ENCODE results near the gene AP2A2.

The AP2A2 gene

GRCh38 chr11:987671-988070, 62.0 kb downstream of the AP2A2 start:
- no peak overlapping the region for H3K4me2 ChIP-seq (ENCODE audit: low read length, poor library complexity, severe bottlenecking)
- WGBS, result 99% methylated on average over 15 of the region's 15 CpGs
- H2AK5ac ChIP-seq (ENCODE audit: low read length, severe bottlenecking), result no peak overlapping the region

GRCh38 chr11:990101-990500, 64.4 kb downstream of the AP2A2 start:
- Histone ChIP-seq H3K4me1 (ENCODE audit: control insufficient read depth, insufficient read depth, low read depth, low read length) (peaks cover 1% of the 10 kb centered on the region), H4K8ac (ENCODE audit: low read length) (no peak overlapping the region), H2AK5ac (ENCODE audit: low read length, severe bottlenecking) (no peak overlapping the region), H3K18ac (ENCODE audit: low read depth in 1 of 2, low read length in 2 of 2) (no peak overlapping the region), H2BK15ac (ENCODE audit: low read depth, poor library complexity, severe bottlenecking) (no peak overlapping the region), H2BK5ac (ENCODE audit: low read depth, low read length, poor library complexity, severe bottlenecking) (no peak overlapping the region), H3K4ac (ENCODE audit: low read depth in 1 of 2, low read length in 2 of 2) (no peak overlapping the region), H2BK120ac (ENCODE audit: low read depth, low read length) (no peak overlapping the region), H3K27me3 (ENCODE audit: control insufficient read depth in 1 of 2, insufficient read depth in 1 of 2, low read length in 2 of 2) (no peaks in the 10 kb centered on the region), H3K79me1 (replicated peaks; ENCODE audit: low read length, poor library complexity, severe bottlenecking) (peaks cover 60% of the 10 kb centered on the region), H3K14ac (ENCODE audit: low read length in 2 of 2) (no peak overlapping the region), H3K9ac (ENCODE audit: low read length) (no peak overlapping the region), H3K23ac (ENCODE audit: low read length in 2 of 2) (no peak overlapping the region), H2AFZ (ENCODE audit: low read depth, low read length) (no peak overlapping the region), H3K27ac (ENCODE audit: low read length, poor library complexity, severe bottlenecking) (no peak overlapping the region), H2BK12ac (ENCODE audit: low read length in 2 of 2) (no peak overlapping the region), H3K36me3 (ENCODE audit: control insufficient read depth in 1 of 2, insufficient read depth in 2 of 2, low read depth in 1 of 2, low read length in 2 of 2) (peaks cover 80 to 97% of the 10 kb centered on the region in 2 experiments), H3K4me3 (ENCODE audit: insufficient read depth in 1 of 2, low read depth in 1 of 2, low read length in 2 of 2) (no peak overlapping the region), H4K91ac (ENCODE audit: low read length) (no peak overlapping the region), H3K4me2 (ENCODE audit: low read length, poor library complexity, severe bottlenecking) (no peak overlapping the region), H3K9me3 (ENCODE audit: control insufficient read depth, low read length) (no peaks in the 10 kb centered on the region)
- no peak for DNase-seq
- 94% methylated on average over 10 of the region's 10 CpGs for WGBS

More at GRCh38 chr11:987671-988070, 62.0 kb downstream of the AP2A2 start:
- Histone ChIP-seq H3K18ac (ENCODE audit: low read depth in 1 of 2, low read length in 2 of 2) (no peak overlapping the region), H3K27ac (ENCODE audit: low read length, poor library complexity, severe bottlenecking) (no peak overlapping the region), H3K79me1 (replicated peaks; ENCODE audit: low read length, poor library complexity, severe bottlenecking) (peaks cover 58% of the 10 kb centered on the region), H2BK120ac (ENCODE audit: low read depth, low read length) (no peak overlapping the region), H2BK12ac (ENCODE audit: low read length in 2 of 2) (no peak overlapping the region), H3K9me3 (ENCODE audit: control insufficient read depth, low read length) (no peaks in the 10 kb centered on the region), H2AFZ (ENCODE audit: low read depth, low read length) (no peak overlapping the region), H4K91ac (ENCODE audit: low read length) (no peak overlapping the region), H2BK5ac (ENCODE audit: low read depth, low read length, poor library complexity, severe bottlenecking) (no peak overlapping the region), H2BK15ac (ENCODE audit: low read depth, poor library complexity, severe bottlenecking) (no peak overlapping the region), H3K36me3 (ENCODE audit: control insufficient read depth in 1 of 2, insufficient read depth in 2 of 2, low read depth in 1 of 2, low read length in 2 of 2) (peaks cover 76 to 89% of the 10 kb centered on the region in 2 experiments), H3K4ac (ENCODE audit: low read depth in 1 of 2, low read length in 2 of 2) (no peak overlapping the region), H3K23ac (ENCODE audit: low read length in 2 of 2) (no peak overlapping the region), H3K4me1 (ENCODE audit: control insufficient read depth, insufficient read depth, low read depth, low read length) (peaks cover 1% of the 10 kb centered on the region), H4K8ac (ENCODE audit: low read length) (no peak overlapping the region), H3K27me3 (ENCODE audit: control insufficient read depth in 1 of 2, insufficient read depth in 1 of 2, low read length in 2 of 2) (no peaks in the 10 kb centered on the region), H3K4me3 (ENCODE audit: insufficient read depth in 1 of 2, low read depth in 1 of 2, low read length in 2 of 2) (no peak overlapping the region), H3K9ac (ENCODE audit: low read length) (no peak overlapping the region), H3K14ac (ENCODE audit: low read length in 2 of 2) (no peak overlapping the region)
- no peak for DNase-seq

GRCh38 chr11:991034-991433, 65.4 kb downstream of the AP2A2 start:
- Histone ChIP-seq H3K4ac (ENCODE audit: low read depth in 1 of 2, low read length in 2 of 2) (no peak overlapping the region), H3K23ac (ENCODE audit: low read length in 2 of 2) (no peak overlapping the region), H3K27me3 (ENCODE audit: control insufficient read depth in 1 of 2, insufficient read depth in 1 of 2, low read length in 2 of 2) (no peaks in the 10 kb centered on the region), H3K27ac (ENCODE audit: low read length, poor library complexity, severe bottlenecking) (no peak overlapping the region), H2BK120ac (ENCODE audit: low read depth, low read length) (no peak overlapping the region), H3K4me3 (ENCODE audit: insufficient read depth in 1 of 2, low read depth in 1 of 2, low read length in 2 of 2) (no peak overlapping the region), H2BK5ac (ENCODE audit: low read depth, low read length, poor library complexity, severe bottlenecking) (no peak overlapping the region), H3K4me1 (ENCODE audit: control insufficient read depth, insufficient read depth, low read depth, low read length) (peaks cover 10% of the 10 kb centered on the region), H3K9ac (ENCODE audit: low read length) (no peak overlapping the region), H3K9me3 (ENCODE audit: control insufficient read depth, low read length) (no peaks in the 10 kb centered on the region), H2BK12ac (ENCODE audit: low read length in 2 of 2) (no peak overlapping the region), H4K8ac (ENCODE audit: low read length) (peak overlapping the region; percentile 15), H2BK15ac (ENCODE audit: low read depth, poor library complexity, severe bottlenecking) (no peak overlapping the region), H3K4me2 (ENCODE audit: low read length, poor library complexity, severe bottlenecking) (no peak overlapping the region), H2AFZ (ENCODE audit: low read depth, low read length) (no peak overlapping the region), H3K36me3 (ENCODE audit: control insufficient read depth in 1 of 2, insufficient read depth in 2 of 2, low read depth in 1 of 2, low read length in 2 of 2) (peaks cover 78 to 94% of the 10 kb centered on the region in 2 experiments), H3K14ac (ENCODE audit: low read length in 2 of 2) (no peak overlapping the region), H3K79me1 (replicated peaks; ENCODE audit: low read length, poor library complexity, severe bottlenecking) (peaks cover 55% of the 10 kb centered on the region), H4K91ac (ENCODE audit: low read length) (no peak overlapping the region), H2AK5ac (ENCODE audit: low read length, severe bottlenecking) (no peak overlapping the region), H3K18ac (ENCODE audit: low read depth in 1 of 2, low read length in 2 of 2) (no peak overlapping the region)
- no peak for DNase-seq
- 91% methylated on average over 12 of the region's 12 CpGs for WGBS

GRCh38 chr11:991711-992307, 66.1 kb downstream of the AP2A2 start:
- DNase-seq, result no peak
- Histone ChIP-seq H3K27me3 (ENCODE audit: control insufficient read depth in 1 of 2, insufficient read depth in 1 of 2, low read length in 2 of 2) (no peaks in the 10 kb centered on the region), H4K8ac (ENCODE audit: low read length) (no peak overlapping the region), H3K27ac (ENCODE audit: low read length, poor library complexity, severe bottlenecking) (no peak overlapping the region), H2AK5ac (ENCODE audit: low read length, severe bottlenecking) (no peak overlapping the region), H2BK5ac (ENCODE audit: low read depth, low read length, poor library complexity, severe bottlenecking) (no peak overlapping the region), H3K79me1 (replicated peaks; ENCODE audit: low read length, poor library complexity, severe bottlenecking) (peaks cover 60% of the 10 kb centered on the region), H3K9me3 (ENCODE audit: control insufficient read depth, low read length) (no peaks in the 10 kb centered on the region), H3K23ac (ENCODE audit: low read length in 2 of 2) (no peak overlapping the region), H3K4me1 (ENCODE audit: control insufficient read depth, insufficient read depth, low read depth, low read length) (peaks cover 11% of the 10 kb centered on the region), H3K4me2 (ENCODE audit: low read length, poor library complexity, severe bottlenecking) (no peak overlapping the region), H3K14ac (ENCODE audit: low read length in 2 of 2) (no peak overlapping the region), H3K9ac (ENCODE audit: low read length) (no peak overlapping the region), H2BK120ac (ENCODE audit: low read depth, low read length) (no peak overlapping the region), H3K18ac (ENCODE audit: low read depth in 1 of 2, low read length in 2 of 2) (no peak overlapping the region), H3K4ac (ENCODE audit: low read depth in 1 of 2, low read length in 2 of 2) (no peak overlapping the region), H2BK12ac (ENCODE audit: low read length in 2 of 2) (no peak overlapping the region), H2AFZ (ENCODE audit: low read depth, low read length) (no peak overlapping the region), H4K91ac (ENCODE audit: low read length) (no peak overlapping the region), H3K36me3 (ENCODE audit: control insufficient read depth in 1 of 2, insufficient read depth in 2 of 2, low read depth in 1 of 2, low read length in 2 of 2) (peaks cover 77 to 94% of the 10 kb centered on the region in 2 experiments), H2BK15ac (ENCODE audit: low read depth, poor library complexity, severe bottlenecking) (peak overlapping the region; percentile 2), H3K4me3 (ENCODE audit: insufficient read depth in 1 of 2, low read depth in 1 of 2, low read length in 2 of 2) (no peak overlapping the region)
- 95% methylated on average over 24 of the region's 24 CpGs for WGBS

Data from mesenchymal stem cell (in vitro differentiated cells and primary cell).